WTC11 (cell line): Measurements from ENCODE around the gene ARHGAP22. TPM values are rescaled to one million over a fixed set of nuclear protein-coding genes. Genes with fewer than 3 reads are reported as not detected.
A peak's percentile ranks its signal among the peaks of the same experiment; 100 is the strongest.

Experiments
- ATAC-seq: fragments of 200-7000 bp; cut with Tn5 transposase; 2 replicates; pipeline ENCODE4 v1.10.0; 2021; ENCODE audit warnings: mild to moderate bottlenecking, moderate library complexity
- CTCF ChIA-PET: fragments of 300-600 bp; sonication (Branson Sonifier 250); formaldehyde crosslinking; loops from one replicate; lab custom pipeline; 2021; ENCODE audit warnings: antibody characterized with exemption; lab: Charles Lee
- POLR2A ChIA-PET: fragments of 350-600 bp; sonication (Branson Sonifier 250); formaldehyde crosslinking; loops from one replicate; lab custom pipeline; 2021; ENCODE audit warnings: antibody characterized with exemption; lab: Charles Lee
- DNase-seq: peaks from one replicate; pipeline ENCODE4 v3.0.0; 2021; ENCODE audit warnings: low spot score
- H3K27ac Mint-ChIP-seq: 2 replicates; pipeline ENCODE4 v1.8.0; 2021; ENCODE audit warnings: mixed read lengths
- H3K27me3 Mint-ChIP-seq: 2 replicates; pipeline ENCODE4 v1.8.0; 2021; ENCODE audit warnings: low read depth, mild to moderate bottlenecking, moderate library complexity, mixed read lengths
- H3K36me3 Mint-ChIP-seq: 2 replicates; pipeline ENCODE4 v1.8.0; 2021; ENCODE audit warnings: mixed read lengths
- H3K4me1 Mint-ChIP-seq: 2 replicates; pipeline ENCODE4 v1.8.0; 2022; ENCODE audit warnings: mixed read lengths
- H3K4me3 Mint-ChIP-seq: 2 replicates; pipeline ENCODE4 v1.8.0; 2021; ENCODE audit warnings: mild to moderate bottlenecking, moderate library complexity, mixed read lengths
- H3K9me3 Mint-ChIP-seq: 2 replicates; pipeline ENCODE4 v1.8.0; 2021; ENCODE audit warnings: mixed read lengths
- CREM ChIP-seq: sonication (generic); formaldehyde crosslinking; IDR thresholded peaks from 2 replicates; pipeline ENCODE4 v1.8.1; 2022; ENCODE audit warnings: mild to moderate bottlenecking, missing genetic modification reagents, moderate library complexity
- ERG ChIP-seq: fragments of 250-450 bp; sonication (Bioruptor Pico); IDR thresholded peaks from 2 replicates; pipeline ENCODE4 v1.8.0; 2021; ENCODE audit warnings: mild to moderate bottlenecking
- FOXP4 ChIP-seq: sonication (generic); formaldehyde crosslinking; IDR thresholded peaks from 2 replicates; pipeline ENCODE4 v1.8.0; 2022; ENCODE audit warnings: mild to moderate bottlenecking, missing genetic modification reagents
- IRF2 ChIP-seq: sonication (generic); formaldehyde crosslinking; IDR thresholded peaks from 2 replicates; pipeline ENCODE4 v1.8.0; 2022; ENCODE audit warnings: low read depth, missing genetic modification reagents, borderline replicate concordance
- NFE2L1 ChIP-seq: sonication (generic); formaldehyde crosslinking; IDR thresholded peaks from 2 replicates; pipeline ENCODE4 v1.8.1; 2023; ENCODE audit warnings: missing genetic modification reagents
- NR3C1 ChIP-seq: sonication (generic); formaldehyde crosslinking; conservative IDR thresholded peaks from 2 replicates; pipeline ENCODE4 v1.8.1; 2023; ENCODE audit warnings: low read depth, mild to moderate bottlenecking, missing genetic modification reagents
- PREB ChIP-seq: sonication (generic); formaldehyde crosslinking; IDR thresholded peaks from 2 replicates; pipeline ENCODE4 v1.8.1; 2022; ENCODE audit warnings: mild to moderate bottlenecking, missing genetic modification reagents, moderate library complexity, borderline replicate concordance
- SMAD3 ChIP-seq: sonication (generic); formaldehyde crosslinking; IDR thresholded peaks from 2 replicates; pipeline ENCODE4 v1.8.0; 2022; ENCODE audit warnings: missing genetic modification reagents, mild to moderate bottlenecking, borderline replicate concordance
- ZBTB21 ChIP-seq: sonication (generic); formaldehyde crosslinking; IDR thresholded peaks from 2 replicates; pipeline ENCODE4 v1.8.1; 2023; ENCODE audit warnings: mild to moderate bottlenecking, missing genetic modification reagents, borderline replicate concordance
- ZNF138 ChIP-seq: sonication (generic); formaldehyde crosslinking; conservative IDR thresholded peaks from 2 replicates; pipeline ENCODE4 v1.8.1; 2022; ENCODE audit warnings: mild to moderate bottlenecking, moderate library complexity, missing genetic modification reagents
- ZNF317 ChIP-seq: sonication (generic); formaldehyde crosslinking; IDR thresholded peaks from 2 replicates; pipeline ENCODE4 v1.8.1; 2023; ENCODE audit warnings: low read depth, mild to moderate bottlenecking, moderate library complexity, missing genetic modification reagents, borderline replicate concordance
- ZNF423 ChIP-seq: fragments of 250-450 bp; sonication (Bioruptor Pico); IDR thresholded peaks from 2 replicates; pipeline ENCODE4 v2.1.2; 2022; ENCODE audit warnings: mild to moderate bottlenecking, moderate library complexity
- ZNF532 ChIP-seq: fragments of 250-450 bp; sonication (Bioruptor Pico); IDR thresholded peaks from 2 replicates; pipeline ENCODE4 v1.9.0; 2021; ENCODE audit warnings: mild to moderate bottlenecking, borderline replicate concordance
- total RNA-seq: library from RNA; stranded (reverse); gene quantifications from 3 replicates; pipeline ENCODE4 v1.2.3, GENCODE V29; 2021
- TF ChIP-seq, protein P1 (sequence below): fragments of 250-450 bp; sonication (Bioruptor Pico); IDR thresholded peaks from 2 replicates; pipeline ENCODE4 v2.1.2; 2022; ENCODE audit warnings: mild to moderate bottlenecking, moderate library complexity
- TF ChIP-seq, protein P2 (sequence below): sonication (generic); formaldehyde crosslinking; IDR thresholded peaks from 2 replicates; pipeline ENCODE4 v1.8.1; 2023; ENCODE audit warnings: mild to moderate bottlenecking, missing genetic modification reagents, moderate library complexity
- TF ChIP-seq, protein P3 (sequence below): fragments of 250-450 bp; sonication (Bioruptor Pico); IDR thresholded peaks from 2 replicates; pipeline ENCODE4 v1.9.0; 2021; ENCODE audit warnings: moderate library complexity, mild to moderate bottlenecking, inconsistent platforms, borderline replicate concordance

Gene ARHGAP22
- total RNA-seq, 1 experiment from 2014 or later = 8.6 TPM

- no peak for ATAC-seq
- no peaks in the 10 kb centered on the region for H3K9me3 Mint-ChIP-seq
- H3K27me3 Mint-ChIP-seq = no peaks in the 10 kb centered on the region
- ChIA-PET POLR2A (no interaction called here), CTCF (interaction anchor here (3.6 kb wide), 1 partner anchor 60 kb away, joined by 82 read pairs; no protein-coding TSS in a partner anchor)
- peaks cover 20% of the 10 kb centered on the region for H3K4me1 Mint-ChIP-seq
- peak overlapping the region; percentile 79 for H3K27ac Mint-ChIP-seq
- no peak for DNase-seq
- H3K4me3 Mint-ChIP-seq = no peak overlapping the region
- H3K36me3 Mint-ChIP-seq = no peaks in the 10 kb centered on the region
- TF ChIP-seq, protein P1, sequence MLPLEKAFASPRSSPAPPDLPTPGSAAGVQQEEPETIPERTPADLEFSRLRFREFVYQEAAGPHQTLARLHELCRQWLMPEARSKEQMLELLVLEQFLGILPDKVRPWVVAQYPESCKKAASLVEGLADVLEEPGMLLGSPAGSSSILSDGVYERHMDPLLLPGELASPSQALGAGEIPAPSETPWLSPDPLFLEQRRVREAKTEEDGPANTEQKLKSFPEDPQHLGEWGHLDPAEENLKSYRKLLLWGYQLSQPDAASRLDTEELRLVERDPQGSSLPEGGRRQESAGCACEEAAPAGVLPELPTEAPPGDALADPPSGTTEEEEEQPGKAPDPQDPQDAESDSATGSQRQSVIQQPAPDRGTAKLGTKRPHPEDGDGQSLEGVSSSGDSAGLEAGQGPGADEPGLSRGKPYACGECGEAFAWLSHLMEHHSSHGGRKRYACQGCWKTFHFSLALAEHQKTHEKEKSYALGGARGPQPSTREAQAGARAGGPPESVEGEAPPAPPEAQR = no peak
- no peak for TF ChIP-seq ZBTB21 (CRISPR knock-in tag)
- no peak for TF ChIP-seq FOXP4
- TF ChIP-seq SMAD3 (CRISPR knock-in tag) = no peak
- TF ChIP-seq CREM (CRISPR knock-in tag) = no peak
- TF ChIP-seq ERG (CRISPR knock-in tag) = no peak
- TF ChIP-seq ZNF138 = no peak
Observed at GRCh38 chr10:48447356-48448215, 157.3 kb downstream of the ARHGAP22 start.

GRCh38 chr10:48446785-48447184, 158.1 kb downstream of the ARHGAP22 start:
- no peak for TF ChIP-seq NR3C1 (CRISPR knock-in tag)
- no peak for TF ChIP-seq PREB (CRISPR knock-in tag)
- Mint-ChIP-seq H3K9me3 (no peaks in the 10 kb centered on the region), H3K4me3 (no peak overlapping the region), H3K27me3 (no peaks in the 10 kb centered on the region), H3K4me1 (peaks cover 20% of the 10 kb centered on the region), H3K27ac (no peak overlapping the region), H3K36me3 (no peaks in the 10 kb centered on the region)
- POLR2A ChIA-PET = no interaction called here
- CTCF ChIA-PET = interaction anchor here (1.7 to 3.6 kb wide), 5 partner anchors 9 to 168 kb away, joined by 4 to 82 read pairs (median 34); no protein-coding TSS in a partner anchor
- no peak for DNase-seq
- ATAC-seq = no peak

DNA sequence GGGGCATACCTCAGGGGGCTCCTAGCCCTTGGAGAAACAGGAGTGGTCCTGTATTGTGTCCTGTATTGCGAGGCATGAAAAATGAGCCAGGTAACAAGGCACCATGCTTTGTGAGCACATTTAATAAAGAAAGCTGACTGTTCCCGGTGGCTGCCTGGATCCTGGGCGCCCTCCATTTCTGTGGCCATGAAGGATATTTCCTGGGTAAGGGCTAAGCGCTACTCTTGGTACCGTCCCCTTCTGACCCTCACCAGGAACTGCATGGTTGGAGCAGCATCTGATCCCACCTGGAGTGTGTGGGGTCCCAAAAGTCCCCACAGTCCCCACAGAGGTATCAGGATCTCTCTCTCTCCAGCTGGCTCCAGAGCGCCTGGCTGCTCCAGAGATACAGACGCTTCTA, 158.9 kb downstream of the ARHGAP22 start:
- peaks cover 20% of the 10 kb centered on the region for H3K4me1 Mint-ChIP-seq
- ChIA-PET CTCF (interaction anchor here (0.6 to 3.6 kb wide), 19 partner anchors 10 to 213 kb away, joined by 3 to 82 read pairs (median 13); no protein-coding TSS in a partner anchor), POLR2A (no interaction called here)
- H3K36me3 Mint-ChIP-seq = no peaks in the 10 kb centered on the region
- DNase-seq (no peak), ATAC-seq (no peak)
- H3K9me3 Mint-ChIP-seq = no peaks in the 10 kb centered on the region
- no peak overlapping the region for H3K27ac Mint-ChIP-seq
- H3K27me3 Mint-ChIP-seq = no peaks in the 10 kb centered on the region
- no peak overlapping the region for H3K4me3 Mint-ChIP-seq
- TF ChIP-seq, protein P2, sequence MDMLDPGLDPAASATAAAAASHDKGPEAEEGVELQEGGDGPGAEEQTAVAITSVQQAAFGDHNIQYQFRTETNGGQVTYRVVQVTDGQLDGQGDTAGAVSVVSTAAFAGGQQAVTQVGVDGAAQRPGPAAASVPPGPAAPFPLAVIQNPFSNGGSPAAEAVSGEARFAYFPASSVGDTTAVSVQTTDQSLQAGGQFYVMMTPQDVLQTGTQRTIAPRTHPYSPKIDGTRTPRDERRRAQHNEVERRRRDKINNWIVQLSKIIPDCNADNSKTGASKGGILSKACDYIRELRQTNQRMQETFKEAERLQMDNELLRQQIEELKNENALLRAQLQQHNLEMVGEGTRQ = no peak
- no peak for TF ChIP-seq NFE2L1 (CRISPR knock-in tag)
- TF ChIP-seq ZNF317 (CRISPR knock-in tag) = no peak
- TF ChIP-seq IRF2 = no peak
- no peak for TF ChIP-seq ZNF532
- TF ChIP-seq, protein P3, sequence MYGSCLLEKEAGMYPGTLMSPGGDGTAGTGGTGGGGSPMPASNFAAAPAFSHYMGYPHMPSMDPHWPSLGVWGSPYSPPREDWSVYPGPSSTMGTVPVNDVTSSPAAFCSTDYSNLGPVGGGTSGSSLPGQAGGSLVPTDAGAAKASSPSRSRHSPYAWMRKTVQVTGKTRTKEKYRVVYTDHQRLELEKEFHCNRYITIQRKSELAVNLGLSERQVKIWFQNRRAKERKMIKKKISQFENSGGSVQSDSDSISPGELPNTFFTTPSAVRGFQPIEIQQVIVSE (CRISPR knock-in tag) = no peak
- TF ChIP-seq ZNF423 (CRISPR knock-in tag) = no peak
